ENCODE data around the gene EMSY.

GRCh38 chr11:76592025-76592914, 147.5 kb downstream of the EMSY start:
- TF ChIP-seq CTCF (conservative IDR thresholded peaks at IDR 0.05) (no peak), ZFX (IDR thresholded peaks at IDR 0.05) (no peak)
